KOPT-K1 (cell line): ENCODE data around the gene VENTX.

ENCODE experiments used
- H3K27ac ChIP-seq: fragments of 200-600 bp; sonication (generic); 2 replicates; pipeline ENCODE4 v1.5.1; 2016; ENCODE audit warnings: antibody characterized with exemption, mild to moderate bottlenecking, low read depth, low read length; ENCODE audit not compliant: poor library complexity, severe bottlenecking
- H3K36me3 ChIP-seq: fragments of 200-600 bp; sonication (generic); 2 replicates; pipeline ENCODE4 v1.5.1; 2017; ENCODE audit warnings: antibody characterized with exemption, mild to moderate bottlenecking, low read length, moderate library complexity; ENCODE audit not compliant: insufficient read depth
- H3K9me3 ChIP-seq: fragments of 200-600 bp; sonication (generic); 2 replicates; pipeline ENCODE4 v1.5.1; 2017; ENCODE audit warnings: antibody characterized with exemption, low read length, mild to moderate bottlenecking; ENCODE audit not compliant: insufficient read depth, poor library complexity, severe bottlenecking

The VENTX gene

GRCh38 chr10:133207627-133208026 is 30.0 kb upstream of the VENTX start:
- Histone ChIP-seq H3K9me3 (no peaks in the 10 kb centered on the region), H3K36me3 (no peaks in the 10 kb centered on the region), H3K27ac (no peak overlapping the region)

GRCh38 chr10:133208466-133208865 is 29.2 kb upstream of the VENTX start:
- no peaks in the 10 kb centered on the region for H3K9me3 ChIP-seq
- H3K27ac ChIP-seq = no peak overlapping the region
- H3K36me3 ChIP-seq = no peaks in the 10 kb centered on the region

GRCh38 chr10:133209117-133209516 is 28.5 kb upstream of the VENTX start:
- H3K27ac ChIP-seq = no peak overlapping the region
- H3K9me3 ChIP-seq = no peaks in the 10 kb centered on the region
- H3K36me3 ChIP-seq = no peaks in the 10 kb centered on the region

- H3K27ac ChIP-seq = no peak overlapping the region
- H3K36me3 ChIP-seq = no peaks in the 10 kb centered on the region
- H3K9me3 ChIP-seq = no peaks in the 10 kb centered on the region
Observed at GRCh38 chr10:133209641-133210040, 28.0 kb upstream of the VENTX start.

GRCh38 chr10:133210398-133211140 is 27.1 kb upstream of the VENTX start:
- Histone ChIP-seq H3K27ac (no peak overlapping the region), H3K9me3 (no peaks in the 10 kb centered on the region), H3K36me3 (no peaks in the 10 kb centered on the region)

- H3K27ac ChIP-seq = no peak overlapping the region
- no peaks in the 10 kb centered on the region for H3K36me3 ChIP-seq
- H3K9me3 ChIP-seq = no peaks in the 10 kb centered on the region
Observed at GRCh38 chr10:133211141-133211830, 26.4 kb upstream of the VENTX start.

GRCh38 chr10:133211959-133212852 is 25.4 kb upstream of the VENTX start:
- no peaks in the 10 kb centered on the region for H3K9me3 ChIP-seq
- no peak overlapping the region for H3K27ac ChIP-seq
- no peaks in the 10 kb centered on the region for H3K36me3 ChIP-seq

GRCh38 chr10:133212853-133213494 is 24.7 kb upstream of the VENTX start:
- H3K9me3 ChIP-seq = no peaks in the 10 kb centered on the region
- H3K36me3 ChIP-seq = no peaks in the 10 kb centered on the region

GRCh38 chr10:133213641-133214467 is 23.8 kb upstream of the VENTX start:
- no peaks in the 10 kb centered on the region for H3K9me3 ChIP-seq

More at GRCh38 chr10:133212853-133213494, 24.7 kb upstream of the VENTX start:
- H3K27ac ChIP-seq = no peak overlapping the region

GRCh38 chr10:133214468-133215410 is 22.9 kb upstream of the VENTX start:
- Histone ChIP-seq H3K36me3 (no peaks in the 10 kb centered on the region), H3K27ac (no peak overlapping the region), H3K9me3 (no peaks in the 10 kb centered on the region)

More at GRCh38 chr10:133213641-133214467, 23.8 kb upstream of the VENTX start:
- Histone ChIP-seq H3K27ac (no peak overlapping the region), H3K36me3 (no peaks in the 10 kb centered on the region)

- Histone ChIP-seq H3K27ac (no peak overlapping the region), H3K9me3 (no peaks in the 10 kb centered on the region), H3K36me3 (no peaks in the 10 kb centered on the region)
Observed at GRCh38 chr10:133215586-133215985, 22.1 kb upstream of the VENTX start.

GRCh38 chr10:133216776-133217175 is 20.9 kb upstream of the VENTX start:
- no peaks in the 10 kb centered on the region for H3K9me3 ChIP-seq
- H3K36me3 ChIP-seq = no peaks in the 10 kb centered on the region
- no peak overlapping the region for H3K27ac ChIP-seq
